Measurements from ENCODE around the gene EHF. TPM values are rescaled to one million over a fixed set of nuclear protein-coding genes. Genes with fewer than 3 reads are reported as not detected.

Gene EHF
- total and polyA plus RNA-seq, 2 of the 13 experiments (the other 11 are each of a cell fraction or from before 2014, with no cell fraction given) = 0.04 to 0.46 TPM

DNA sequence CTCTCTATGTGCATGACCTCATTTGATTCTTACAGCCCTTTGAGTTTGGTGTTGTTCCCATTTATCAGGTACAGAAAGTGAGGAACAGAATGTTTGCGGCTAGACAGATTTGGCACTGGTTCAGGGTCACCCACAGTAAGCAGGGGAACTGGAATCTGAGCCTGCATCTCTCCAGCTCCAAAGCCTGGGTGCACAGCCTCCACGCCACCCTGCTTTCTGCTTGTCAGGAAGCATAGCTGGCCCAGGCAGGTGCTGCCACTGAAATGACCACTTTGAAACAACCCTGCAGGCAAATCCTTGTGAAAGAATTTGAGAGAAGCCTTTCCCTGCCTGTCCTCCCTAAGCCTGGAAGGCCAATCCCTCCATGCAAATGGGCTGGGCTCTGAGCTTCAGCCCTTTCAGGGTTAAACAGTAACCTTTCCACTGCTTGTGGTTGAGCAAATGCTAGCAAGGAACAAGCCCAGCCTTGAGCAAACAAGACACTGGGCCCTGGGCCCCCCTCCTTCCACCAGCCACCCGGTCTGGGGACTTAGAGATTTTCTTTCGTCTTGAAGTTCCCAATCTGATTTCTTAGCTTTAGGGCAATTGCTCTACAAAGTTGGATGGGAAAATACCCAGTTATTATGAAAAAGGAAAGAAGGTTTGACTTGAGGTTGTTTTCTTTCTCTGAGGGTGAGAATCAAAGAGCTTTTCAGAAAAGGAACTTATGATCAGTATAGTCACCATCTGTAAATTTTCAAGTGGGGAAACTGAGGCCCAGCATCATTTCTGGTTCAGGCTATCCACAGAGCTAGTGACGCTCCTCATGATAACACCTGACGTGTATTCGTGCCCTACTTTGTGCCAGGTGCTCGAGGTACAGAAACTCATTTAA is 19.4 kb downstream of the EHF start (continued):
- no peak for TF ChIP-seq MZF1 (CRISPR knock-in tag; IDR thresholded peaks at IDR 0.05; ENCODE audit: borderline replicate concordance)

DNA sequence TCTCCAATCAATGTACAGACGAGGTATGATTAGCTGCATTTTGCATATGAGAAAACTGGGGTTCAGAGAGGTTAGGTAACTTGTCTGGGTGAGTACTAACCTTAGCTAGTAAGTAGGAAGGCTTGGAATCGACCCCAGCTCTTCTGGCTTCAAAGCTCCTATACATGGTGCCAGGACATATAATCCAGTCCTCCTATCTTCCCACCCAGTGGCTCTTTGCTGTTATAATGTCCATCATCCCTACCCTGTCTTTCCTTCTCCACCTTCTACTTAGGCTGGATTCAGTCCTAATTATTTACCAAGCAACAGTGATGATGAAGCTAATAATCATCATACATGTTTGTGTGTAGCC is 20.0 kb downstream of the EHF start:
- Histone ChIP-seq H3K9me3 (ENCODE audit: low read length) (no peaks in the 10 kb centered on the region), H3K27ac (ENCODE audit: extremely low read length, insufficient read depth, low read length) (peak overlapping the region; percentile 66), H3K27me3 (ENCODE audit: control insufficient read depth in 1 of 2, insufficient read depth in 2 of 2, low read length in 2 of 2) (no peaks in the 10 kb centered on the region), H3K4me3 (replicated peaks in 1 of 3; ENCODE audit: insufficient read depth in 1 of 3, low read depth in 2 of 3, low read length in 3 of 3) (no peak overlapping the region), H3K36me3 (replicated peaks in 1 of 2; ENCODE audit: control insufficient read depth in 1 of 2, insufficient read depth in 2 of 2, low read length in 2 of 2) (no peaks in the 10 kb centered on the region), H2AFZ (ENCODE audit: low read length) (no peak overlapping the region), H4K20me1 (ENCODE audit: insufficient read depth, low read length) (no peaks in the 10 kb centered on the region), H3K4me1 (ENCODE audit: insufficient read depth, low read length) (peaks cover 77% of the 10 kb centered on the region), H3K4me2 (ENCODE audit: low read depth, low read length) (peak overlapping the region; percentile 64), H3K79me2 (ENCODE audit: insufficient read depth, low read length) (no peaks in the 10 kb centered on the region), H3K9ac (ENCODE audit: insufficient read depth, low read depth, low read length) (no peak overlapping the region)
- no TSS peak for BruUV-seq (replicated peaks)
- 62% methylated on average over 2 of the region's 2 CpGs for WGBS (ENCODE audit: low lambda C conversion rate)
- in situ Hi-C loops (cut with HindIII; ENCODE audit: extremely low pct_ligation_motif_present, low pct_unique_long_range_greater_than_20kb) = no loop called here
- DNase-seq (ENCODE audit: low spot score) = no peak
- TF ChIP-seq ZNF724P (CRISPR knock-in tag; IDR thresholded peaks at IDR 0.05; ENCODE audit: borderline replicate concordance) (no peak), MEIS2 (CRISPR knock-in tag; IDR thresholded peaks at IDR 0.05) (no peak)
- TF ChIP-seq, protein P1, sequence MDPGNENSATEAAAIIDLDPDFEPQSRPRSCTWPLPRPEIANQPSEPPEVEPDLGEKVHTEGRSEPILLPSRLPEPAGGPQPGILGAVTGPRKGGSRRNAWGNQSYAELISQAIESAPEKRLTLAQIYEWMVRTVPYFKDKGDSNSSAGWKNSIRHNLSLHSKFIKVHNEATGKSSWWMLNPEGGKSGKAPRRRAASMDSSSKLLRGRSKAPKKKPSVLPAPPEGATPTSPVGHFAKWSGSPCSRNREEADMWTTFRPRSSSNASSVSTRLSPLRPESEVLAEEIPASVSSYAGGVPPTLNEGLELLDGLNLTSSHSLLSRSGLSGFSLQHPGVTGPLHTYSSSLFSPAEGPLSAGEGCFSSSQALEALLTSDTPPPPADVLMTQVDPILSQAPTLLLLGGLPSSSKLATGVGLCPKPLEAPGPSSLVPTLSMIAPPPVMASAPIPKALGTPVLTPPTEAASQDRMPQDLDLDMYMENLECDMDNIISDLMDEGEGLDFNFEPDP (CRISPR knock-in tag; conservative IDR thresholded peaks at IDR 0.05) = no peak
- POLR2A ChIA-PET = interaction anchor here (1.1 to 8.8 kb wide), 7 partner anchors 9 to 275 kb away, joined by 3 to 145 read pairs (median 6); no protein-coding TSS in a partner anchor
- intact Hi-C loops (cut with micrococcal nuclease; ENCODE audit: unreplicated experiment) = loop anchor here (1.0 to 2.0 kb wide), 3 partner anchors 13 to 250 kb away; no protein-coding TSS in a partner anchor
- FAIRE-seq = no peak
- CTCF ChIA-PET (ENCODE audit: low intra/inter-chr PET ratio, low total read pairs) = no interaction called here
- peak; percentile 22 for ATAC-seq

Data from HepG2 (cell line).